ENCODE data around the gene PI4KA. TPM values are rescaled to one million over a fixed set of nuclear protein-coding genes. Genes with fewer than 3 reads are reported as not detected.

The PI4KA gene
- total RNA-seq, 1 donor from 2014 or later = 40.5 TPM

DNA sequence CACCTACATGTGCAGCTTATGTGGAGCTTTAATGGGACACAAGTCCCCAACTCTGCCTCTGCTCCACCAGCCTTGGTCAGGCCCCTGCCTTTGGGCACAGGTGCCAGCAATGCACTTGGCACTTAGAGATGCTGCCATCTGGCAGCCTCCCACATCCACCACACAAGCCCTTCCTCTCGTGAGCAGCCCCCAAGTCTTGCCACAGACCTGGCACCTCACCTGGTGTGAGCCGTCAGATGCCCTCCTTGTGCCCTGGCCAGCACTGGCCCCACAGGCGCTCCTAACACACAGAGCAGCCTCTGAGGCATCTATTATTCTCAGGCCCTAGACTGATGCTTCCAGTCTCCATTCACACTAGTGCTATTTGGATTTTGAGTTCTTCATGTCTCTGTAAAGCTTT lies 109.2 kb downstream of the PI4KA start:
- H3K36me3 ChIP-seq = peaks cover 81% of the 10 kb centered on the region
- no peaks in the 10 kb centered on the region for H3K27me3 ChIP-seq (ENCODE audit: low read depth)
- H3K9me3 ChIP-seq (replicated peaks) = no peaks in the 10 kb centered on the region
- TF ChIP-seq, protein P1, sequence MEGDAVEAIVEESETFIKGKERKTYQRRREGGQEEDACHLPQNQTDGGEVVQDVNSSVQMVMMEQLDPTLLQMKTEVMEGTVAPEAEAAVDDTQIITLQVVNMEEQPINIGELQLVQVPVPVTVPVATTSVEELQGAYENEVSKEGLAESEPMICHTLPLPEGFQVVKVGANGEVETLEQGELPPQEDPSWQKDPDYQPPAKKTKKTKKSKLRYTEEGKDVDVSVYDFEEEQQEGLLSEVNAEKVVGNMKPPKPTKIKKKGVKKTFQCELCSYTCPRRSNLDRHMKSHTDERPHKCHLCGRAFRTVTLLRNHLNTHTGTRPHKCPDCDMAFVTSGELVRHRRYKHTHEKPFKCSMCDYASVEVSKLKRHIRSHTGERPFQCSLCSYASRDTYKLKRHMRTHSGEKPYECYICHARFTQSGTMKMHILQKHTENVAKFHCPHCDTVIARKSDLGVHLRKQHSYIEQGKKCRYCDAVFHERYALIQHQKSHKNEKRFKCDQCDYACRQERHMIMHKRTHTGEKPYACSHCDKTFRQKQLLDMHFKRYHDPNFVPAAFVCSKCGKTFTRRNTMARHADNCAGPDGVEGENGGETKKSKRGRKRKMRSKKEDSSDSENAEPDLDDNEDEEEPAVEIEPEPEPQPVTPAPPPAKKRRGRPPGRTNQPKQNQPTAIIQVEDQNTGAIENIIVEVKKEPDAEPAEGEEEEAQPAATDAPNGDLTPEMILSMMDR (IDR thresholded peaks at IDR 0.05; ENCODE audit: borderline replicate concordance) = no peak
- no peak overlapping the region for H3K4me3 ChIP-seq
- DNase-seq = no peak
- H3K4me1 ChIP-seq = peaks cover 15% of the 10 kb centered on the region
- no peak overlapping the region for H3K27ac ChIP-seq (replicated peaks)
- intact Hi-C loops (cut with micrococcal nuclease) = no loop called here

DNA sequence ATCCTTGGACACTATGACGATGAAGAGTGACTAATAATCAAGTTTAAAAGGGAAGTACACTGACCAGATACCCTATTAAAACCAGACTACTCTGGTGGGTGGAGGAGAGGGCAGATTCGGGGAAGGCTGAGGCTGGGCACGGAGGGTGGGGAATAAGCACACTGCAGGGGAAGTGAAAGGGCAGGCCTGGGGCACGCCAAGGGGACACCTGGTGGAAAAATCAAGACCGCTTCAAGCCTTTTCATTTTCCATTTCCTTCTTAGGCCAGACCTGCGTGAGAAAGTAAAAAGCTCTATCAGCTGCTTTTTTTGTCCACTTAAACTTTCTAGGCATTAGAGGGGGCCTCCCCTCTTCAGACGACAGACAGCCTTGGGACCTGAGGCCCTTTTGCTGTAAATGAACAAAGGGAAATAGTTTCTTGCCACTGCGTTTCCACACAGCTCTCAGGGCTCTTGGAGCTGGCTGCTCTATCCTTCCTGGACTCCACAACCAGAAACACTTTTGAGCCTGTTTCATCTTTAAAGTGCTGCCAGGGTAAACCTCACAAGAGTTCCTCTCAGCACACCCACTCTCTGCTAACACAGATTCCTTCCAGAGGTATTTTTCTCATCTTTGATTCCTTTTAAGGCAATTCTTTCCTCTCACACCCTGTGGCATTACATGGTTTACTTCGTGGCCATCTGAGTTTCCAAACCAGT lies 109.7 kb downstream of the PI4KA start:
- intact Hi-C loops (cut with micrococcal nuclease) = no loop called here
- TF ChIP-seq, protein P1 (IDR thresholded peaks at IDR 0.05; ENCODE audit: borderline replicate concordance) = no peak
- peaks cover 87% of the 10 kb centered on the region for H3K36me3 ChIP-seq
- H3K4me1 ChIP-seq = peaks cover 15% of the 10 kb centered on the region
- no peaks in the 10 kb centered on the region for H3K9me3 ChIP-seq (replicated peaks)
- H3K27me3 ChIP-seq (ENCODE audit: low read depth) = no peaks in the 10 kb centered on the region
- H3K27ac ChIP-seq (replicated peaks) = no peak overlapping the region
- H3K4me3 ChIP-seq = no peak overlapping the region
- DNase-seq = no peak

DNA sequence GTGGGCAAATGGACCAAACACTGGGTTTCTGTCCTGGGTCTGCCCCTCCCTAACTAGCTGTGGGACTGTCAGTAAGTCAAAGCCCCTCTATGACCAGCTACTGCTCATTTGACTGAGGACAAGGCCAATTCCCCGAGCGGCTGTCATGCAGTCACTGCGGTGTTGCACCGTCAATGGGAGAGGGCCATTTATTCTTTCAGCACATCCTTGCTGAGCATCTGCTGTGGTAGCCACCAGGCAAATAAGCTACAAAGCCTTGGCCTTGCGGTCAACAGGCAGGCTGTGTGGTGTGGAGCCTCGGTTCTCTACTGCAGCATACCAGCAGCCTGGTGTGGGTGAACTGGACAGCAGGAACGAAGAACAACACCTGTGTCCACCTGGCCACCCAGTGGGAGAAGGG lies 110.5 kb downstream of the PI4KA start:
- no peaks in the 10 kb centered on the region for H3K27me3 ChIP-seq (ENCODE audit: low read depth)
- no peak overlapping the region for H3K27ac ChIP-seq (replicated peaks)
- no peak for DNase-seq
- peaks cover 15% of the 10 kb centered on the region for H3K4me1 ChIP-seq
- intact Hi-C loops (cut with micrococcal nuclease) = no loop called here
- TF ChIP-seq, protein P1 (IDR thresholded peaks at IDR 0.05; ENCODE audit: borderline replicate concordance) = no peak
- H3K9me3 ChIP-seq (replicated peaks) = no peaks in the 10 kb centered on the region
- H3K4me3 ChIP-seq = no peak overlapping the region
- peaks cover 94% of the 10 kb centered on the region for H3K36me3 ChIP-seq

DNA sequence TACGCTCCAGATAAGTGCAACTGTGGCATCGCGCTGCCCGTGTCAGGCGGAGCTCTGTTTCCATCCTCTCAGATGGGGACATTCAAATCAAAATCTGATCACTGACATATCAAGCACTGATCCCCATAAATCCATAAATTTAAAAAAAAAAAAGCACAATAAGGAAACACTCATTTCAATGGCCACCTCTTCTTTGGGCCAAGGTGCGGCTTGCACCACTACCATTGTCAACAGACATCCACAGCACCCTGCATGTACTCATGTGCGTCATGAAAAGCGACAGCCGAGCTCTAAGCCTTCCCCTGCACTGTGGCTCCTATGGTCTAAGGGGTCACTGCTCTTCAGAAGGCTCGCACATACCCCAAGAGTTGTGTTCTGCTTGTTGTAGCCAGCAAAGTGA lies 111.4 kb downstream of the PI4KA start:
- TF ChIP-seq, protein P1 (IDR thresholded peaks at IDR 0.05; ENCODE audit: borderline replicate concordance) = no peak
- intact Hi-C loops (cut with micrococcal nuclease) = no loop called here
- H3K27ac ChIP-seq (replicated peaks) = no peak overlapping the region
- peaks cover 15% of the 10 kb centered on the region for H3K4me1 ChIP-seq
- H3K27me3 ChIP-seq (ENCODE audit: low read depth) = no peaks in the 10 kb centered on the region
- DNase-seq = no peak
- H3K36me3 ChIP-seq = peaks cover 94% of the 10 kb centered on the region
- no peak overlapping the region for H3K4me3 ChIP-seq
- no peaks in the 10 kb centered on the region for H3K9me3 ChIP-seq (replicated peaks)

DNA sequence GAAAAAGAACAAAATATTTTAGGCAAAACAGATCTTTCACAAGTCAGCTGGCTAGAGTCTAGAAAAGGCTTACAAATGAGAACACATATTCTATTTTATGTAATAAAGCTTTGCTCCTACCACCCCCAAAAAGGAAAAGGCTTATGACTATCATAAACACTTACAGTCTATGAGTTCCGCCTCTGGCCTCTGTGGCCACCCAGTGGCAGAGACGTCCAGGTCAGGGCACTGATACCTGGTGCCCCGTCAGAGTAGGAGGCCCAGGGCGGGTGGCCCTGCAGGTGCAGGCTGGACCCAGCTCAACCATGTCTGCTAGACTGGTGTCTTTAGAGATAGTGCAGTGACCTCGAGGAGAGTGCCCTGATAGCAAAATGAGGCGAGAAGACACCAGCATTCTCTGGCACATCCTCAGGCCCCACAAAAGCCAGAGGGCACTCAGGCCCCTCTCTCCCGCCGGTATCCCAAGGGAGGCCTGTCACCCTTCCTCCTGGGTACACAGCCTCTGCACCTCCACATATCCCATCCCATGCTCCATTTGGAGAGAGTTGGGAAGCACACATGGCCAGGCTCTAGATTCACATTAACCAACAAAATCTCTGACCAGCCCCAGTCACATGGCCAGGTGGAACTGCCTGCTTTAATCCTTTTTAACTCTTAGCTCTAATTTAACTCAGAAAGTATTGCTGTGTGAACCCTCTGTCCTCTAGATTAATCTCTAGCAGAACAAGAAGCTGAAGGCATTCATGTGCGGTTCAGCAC lies 112.0 kb downstream of the PI4KA start:
- intact Hi-C loops (cut with micrococcal nuclease) = no loop called here
- H3K9me3 ChIP-seq (replicated peaks) = no peaks in the 10 kb centered on the region
- peaks cover 94% of the 10 kb centered on the region for H3K36me3 ChIP-seq
- TF ChIP-seq, protein P1 (IDR thresholded peaks at IDR 0.05; ENCODE audit: borderline replicate concordance) = no peak
- no peak for DNase-seq
- no peak overlapping the region for H3K27ac ChIP-seq (replicated peaks)
- no peaks in the 10 kb centered on the region for H3K27me3 ChIP-seq (ENCODE audit: low read depth)
- H3K4me3 ChIP-seq = no peak overlapping the region
- peaks cover 14% of the 10 kb centered on the region for H3K4me1 ChIP-seq

Measured in left ventricle myocardium inferior (tissue), 1 donor.